Lung (tissue), 12 donors: ENCODE data around the gene BASP1. TPM values are rescaled to one million over a fixed set of nuclear protein-coding genes. Genes with fewer than 3 reads are reported as not detected.

Source experiments
- ATAC-seq: fragments of 200-7000 bp; cut with Tn5 transposase; one replicate; pipeline ENCODE4 v1.9.1; 2020; ENCODE audit warnings: moderate number of reproducible peaks; ENCODE audit not compliant: insufficient read depth, low FRiP score
- DNase-seq, 3 donors: peaks; one replicate each; pipeline ENCODE4 v3.0.0-alpha.2; 2013 to 2017
- H3K27ac ChIP-seq, 2 donors: one replicate each; pipeline ENCODE4 v1.5.1; 2013; ENCODE audit warnings: mild to moderate bottlenecking in 2 of 2, moderate library complexity in 2 of 2, control low read depth in 1 of 2, inconsistent platforms in 1 of 2, low read depth in 1 of 2, low read length in 1 of 2
- H3K27me3 ChIP-seq, 3 donors: one replicate each; pipeline ENCODE4 v1.5.1; 2013; ENCODE audit warnings: low read length in 2 of 3; ENCODE audit not compliant: control insufficient read depth in 3 of 3, insufficient read depth in 3 of 3
- H3K36me3 ChIP-seq, 4 donors: one replicate each; pipeline ENCODE4 v1.5.1; 2013; ENCODE audit warnings: low read length in 4 of 4, mild to moderate bottlenecking in 1 of 4, moderate library complexity in 1 of 4; ENCODE audit not compliant: control insufficient read depth in 4 of 4, insufficient read depth in 4 of 4
- H3K4me1 ChIP-seq, 5 donors: one replicate each; pipeline ENCODE4 v1.5.1; 2013; ENCODE audit warnings: low read length in 5 of 5, mild to moderate bottlenecking in 2 of 5, moderate library complexity in 1 of 5; ENCODE audit not compliant: control insufficient read depth in 5 of 5, insufficient read depth in 5 of 5
- H3K4me3 ChIP-seq: one replicate; pipeline ENCODE4 v1.5.1; 2013; ENCODE audit warnings: mild to moderate bottlenecking, control low read depth, moderate library complexity
- H3K9ac ChIP-seq, 2 donors: one replicate each; pipeline ENCODE4 v1.5.1; 2013; ENCODE audit warnings: low read length in 2 of 2, control low read depth in 1 of 2; ENCODE audit not compliant: insufficient read depth in 1 of 2
- H3K9me3 ChIP-seq, 4 donors: one replicate each; pipeline ENCODE4 v1.5.1; 2013; ENCODE audit warnings: low read length in 3 of 4, mild to moderate bottlenecking in 1 of 4, moderate library complexity in 1 of 4; ENCODE audit not compliant: control insufficient read depth in 4 of 4, insufficient read depth in 3 of 4
- CTCF ChIP-seq: IDR thresholded peaks from 2 replicates; pipeline ENCODE4 v1.5.1; 2012; ENCODE audit warnings: mild to moderate bottlenecking; ENCODE audit errors: control extremely low read depth, extremely low read depth
- WGBS, 2 donors: extraction: QIAGEN DNeasy Blood & Tissue Kit; methylation state at CpG; one replicate each; pipeline ENCODE4 v1.1.7; 2013; 5-methylcytosine and 5-hydroxymethylcytosine counted together
- polyA plus RNA-seq, 2 donors: library from polyadenylated mRNA; stranded (reverse); fragments of 200-250 nt; gene quantifications; one replicate each; pipeline ENCODE4 v1.2.1, GENCODE V29; 2013
- total RNA-seq, 2 donors: library from RNA; depleted of rRNA in 1 of 2; stranded (reverse); fragments of >200 nt in 1 of 2; gene quantifications; one replicate each; pipeline ENCODE4 v1.2.1, GENCODE V29; 2014 to 2021
- donor health status: control.
- donor health status: control.
- donor health status: Bipolar disorder and iron deficiency.
- donor health status: healthy.
- donor health status: DM: yes; HTN: yes; CAD: no.

The BASP1 gene
- total and polyA plus RNA-seq, 4 donors: 12.7 to 118 (median 33.2) TPM

- Histone ChIP-seq H3K27ac (peak overlapping the region in 1 of 2 donors; percentile 62), H3K9ac (no peak overlapping the region), H3K4me3 (no peak overlapping the region), H3K9me3 (no peaks in the 10 kb centered on the region), H3K36me3 (no peaks in the 10 kb centered on the region), H3K27me3 (no peaks in the 10 kb centered on the region), H3K4me1 (peaks cover 0 to 35% (median 5%) of the 10 kb centered on the region in 5 donors)
- 81 to 90% methylated on average over 6 of the region's 6 CpGs for WGBS, 2 donors
- TF ChIP-seq CTCF: no peak
- ATAC-seq (no peak), DNase-seq (no peak)
Measured at GRCh38 chr5:17180330-17180843, 37.0 kb upstream of the BASP1 start.

- no peak overlapping the region for H3K27ac ChIP-seq
- no peak for TF ChIP-seq CTCF
- peaks cover 0 to 42% (median 6%) of the 10 kb centered on the region in 5 donors for H3K4me1 ChIP-seq
- H3K9ac ChIP-seq: no peak overlapping the region
- peak in 1 of 3 donors; percentile 55 for DNase-seq
- H3K27me3 ChIP-seq: no peaks in the 10 kb centered on the region
- H3K36me3 ChIP-seq: no peaks in the 10 kb centered on the region
- H3K4me3 ChIP-seq: no peak overlapping the region
- 72 to 79% methylated on average over 11 of the region's 11 CpGs for WGBS, 2 donors
- H3K9me3 ChIP-seq: no peaks in the 10 kb centered on the region
- peak; percentile 34 for ATAC-seq
Measured at GRCh38 chr5:17180864-17181723, 36.3 kb upstream of the BASP1 start.

- TF ChIP-seq CTCF: no peak
- WGBS, 2 donors: 83 to 91% methylated on average over 3 of the region's 3 CpGs
- ATAC-seq (no peak), DNase-seq (no peak)
- Histone ChIP-seq H3K27me3 (no peaks in the 10 kb centered on the region), H3K4me3 (no peak overlapping the region), H3K4me1 (peaks cover 0 to 48% (median 9%) of the 10 kb centered on the region in 5 donors), H3K27ac (no peak overlapping the region), H3K9me3 (no peaks in the 10 kb centered on the region), H3K36me3 (no peaks in the 10 kb centered on the region), H3K9ac (no peak overlapping the region)
Measured at GRCh38 chr5:17182494-17182893, 34.9 kb upstream of the BASP1 start.
